Cardiac muscle cell (in vitro differentiated cells and primary cell): Measurements from ENCODE around the gene NRXN2. TPM values are rescaled to one million over a fixed set of nuclear protein-coding genes. Genes with fewer than 3 reads are reported as not detected.

ENCODE experiments used
- DNase-seq, 2 donors: peaks; one replicate each; pipeline versions ENCODE4 v3.0.0 to v3.0.0-alpha.2; 2010 to 2017; ENCODE audit warnings: low read depth in 1 of 2, low spot score in 1 of 2
- H3K27ac ChIP-seq: fragments of 200-600 bp; sonication (generic); 2 replicates; pipeline ENCODE4 v1.5.1; 2016
- H3K27me3 ChIP-seq: fragments of 200-600 bp; sonication (generic); 2 replicates; pipeline ENCODE4 v1.6.0; 2016; ENCODE audit warnings: control low read depth
- H3K36me3 ChIP-seq: fragments of 200-600 bp; sonication (generic); 2 replicates; pipeline ENCODE4 v1.5.1; 2016; ENCODE audit warnings: control low read depth
- H3K4me1 ChIP-seq: fragments of 200-600 bp; sonication (generic); 2 replicates; pipeline ENCODE4 v1.8.1; 2017; ENCODE audit warnings: low read depth, mild to moderate bottlenecking, mixed run types
- H3K4me3 ChIP-seq: fragments of 200-600 bp; sonication (generic); 2 replicates; pipeline ENCODE4 v1.5.1; 2016; ENCODE audit warnings: mild to moderate bottlenecking
- H3K9me3 ChIP-seq: fragments of 200-600 bp; sonication (generic); 2 replicates; pipeline ENCODE4 v1.5.1; 2017; ENCODE audit warnings: low read depth, mild to moderate bottlenecking, control low read depth
- polyA plus RNA-seq: library from polyadenylated mRNA; unstranded; fragments of >200 nt; fragmentation: Nextera tagmentation; extraction: Ambion mirVana; gene quantifications from 2 replicates; pipeline ENCODE4 v1.2.1, GENCODE V29; 2016
- total RNA-seq: library from RNA; depleted of rRNA; stranded (reverse); fragments of >200 nt; gene quantifications from 2 replicates; pipeline ENCODE4 v1.2.3, GENCODE V29; 2016
- TF ChIP-seq, protein P1 (sequence below): IDR thresholded peaks from 2 replicates; pipeline ENCODE4 v1.5.1; 2012; ENCODE audit warnings: low read depth, mild to moderate bottlenecking, low read length

NRXN2 gene
- total and polyA plus RNA-seq, 2 experiments from 2014 or later = 1.2 to 1.3 TPM

DNA sequence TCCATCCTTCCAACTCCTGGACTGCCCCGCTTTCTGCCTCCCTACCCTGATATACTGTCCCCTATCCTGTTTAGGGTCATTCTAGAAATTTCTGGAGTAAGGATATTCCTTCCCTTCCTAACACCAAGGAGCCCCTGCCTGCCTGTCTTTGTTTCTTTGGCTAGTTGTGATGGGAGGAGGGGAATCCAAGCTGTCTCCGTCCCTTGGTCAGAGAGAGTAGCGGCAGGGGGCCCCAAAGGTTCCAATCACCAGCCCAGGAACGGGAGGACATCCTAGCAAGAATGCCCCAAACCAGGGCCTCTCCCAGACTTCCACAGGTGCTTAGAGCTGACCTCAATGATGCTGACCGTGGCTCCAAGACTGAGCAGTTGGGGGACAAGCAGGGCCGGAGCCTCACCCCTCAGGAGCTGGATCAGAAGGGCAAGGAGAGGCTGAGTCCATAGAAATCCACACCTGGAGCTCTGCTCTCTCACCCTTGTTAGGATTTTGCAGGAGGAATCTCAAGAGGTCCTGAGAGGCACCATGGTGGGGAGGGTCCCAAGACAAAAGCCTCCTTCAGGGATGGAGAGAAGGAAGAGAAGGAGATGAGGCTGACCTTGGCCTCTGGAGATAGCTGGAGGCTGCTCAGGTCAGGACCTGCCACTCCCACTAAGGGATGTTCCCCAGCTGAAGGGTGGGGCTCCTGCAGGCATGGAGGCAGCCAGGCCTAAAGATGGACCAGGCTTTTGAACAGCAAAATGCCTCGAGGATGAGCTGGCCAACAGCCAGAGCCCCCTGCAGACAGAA lies 118.3 kb downstream of the NRXN2 start:
- H3K9me3 ChIP-seq = no peaks in the 10 kb centered on the region
- no peaks in the 10 kb centered on the region for H3K27me3 ChIP-seq
- no peak overlapping the region for H3K4me3 ChIP-seq
- no peaks in the 10 kb centered on the region for H3K36me3 ChIP-seq
- TF ChIP-seq, protein P1, sequence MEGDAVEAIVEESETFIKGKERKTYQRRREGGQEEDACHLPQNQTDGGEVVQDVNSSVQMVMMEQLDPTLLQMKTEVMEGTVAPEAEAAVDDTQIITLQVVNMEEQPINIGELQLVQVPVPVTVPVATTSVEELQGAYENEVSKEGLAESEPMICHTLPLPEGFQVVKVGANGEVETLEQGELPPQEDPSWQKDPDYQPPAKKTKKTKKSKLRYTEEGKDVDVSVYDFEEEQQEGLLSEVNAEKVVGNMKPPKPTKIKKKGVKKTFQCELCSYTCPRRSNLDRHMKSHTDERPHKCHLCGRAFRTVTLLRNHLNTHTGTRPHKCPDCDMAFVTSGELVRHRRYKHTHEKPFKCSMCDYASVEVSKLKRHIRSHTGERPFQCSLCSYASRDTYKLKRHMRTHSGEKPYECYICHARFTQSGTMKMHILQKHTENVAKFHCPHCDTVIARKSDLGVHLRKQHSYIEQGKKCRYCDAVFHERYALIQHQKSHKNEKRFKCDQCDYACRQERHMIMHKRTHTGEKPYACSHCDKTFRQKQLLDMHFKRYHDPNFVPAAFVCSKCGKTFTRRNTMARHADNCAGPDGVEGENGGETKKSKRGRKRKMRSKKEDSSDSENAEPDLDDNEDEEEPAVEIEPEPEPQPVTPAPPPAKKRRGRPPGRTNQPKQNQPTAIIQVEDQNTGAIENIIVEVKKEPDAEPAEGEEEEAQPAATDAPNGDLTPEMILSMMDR = no peak
- no peaks in the 10 kb centered on the region for H3K4me1 ChIP-seq
- no peak for DNase-seq
- no peak overlapping the region for H3K27ac ChIP-seq

DNA sequence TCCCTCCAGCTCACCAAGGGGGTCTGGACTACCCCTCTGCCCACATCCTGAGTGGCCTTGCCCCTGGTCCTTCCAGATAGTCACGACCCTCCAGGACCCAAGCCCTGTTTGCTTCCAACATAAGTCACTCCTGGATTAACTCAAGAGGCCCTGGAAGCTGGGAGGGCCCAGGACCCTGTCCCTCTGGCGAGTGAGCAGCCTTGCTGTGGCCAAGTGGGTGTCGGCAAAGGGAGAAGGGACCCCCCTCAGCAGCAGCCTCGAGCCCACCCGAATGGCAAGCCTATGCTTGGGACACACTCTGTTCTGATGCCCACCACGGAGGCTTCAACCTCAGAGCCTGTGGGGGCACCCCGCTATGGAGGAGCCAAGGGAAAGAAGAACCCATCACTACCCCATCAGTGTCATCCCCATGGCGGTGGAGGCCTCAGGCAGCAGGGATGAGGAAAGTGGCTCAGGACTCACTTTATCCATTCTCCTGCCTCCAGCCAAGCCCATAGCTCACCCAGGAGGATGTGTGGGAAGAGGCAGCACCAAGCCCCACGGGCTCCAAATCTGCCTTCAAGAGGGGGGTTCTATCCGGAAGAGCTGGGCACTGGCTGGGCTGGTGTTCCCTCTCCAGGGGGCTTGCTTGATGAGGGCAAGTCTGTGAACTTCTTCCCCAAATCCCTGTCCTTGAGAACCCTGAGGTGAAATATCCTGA lies 119.4 kb downstream of the NRXN2 start:
- Histone ChIP-seq H3K9me3 (no peaks in the 10 kb centered on the region), H3K27ac (no peak overlapping the region), H3K4me1 (no peaks in the 10 kb centered on the region), H3K36me3 (no peaks in the 10 kb centered on the region), H3K4me3 (no peak overlapping the region), H3K27me3 (no peaks in the 10 kb centered on the region)
- TF ChIP-seq, protein P1 = no peak
- no peak for DNase-seq

DNA sequence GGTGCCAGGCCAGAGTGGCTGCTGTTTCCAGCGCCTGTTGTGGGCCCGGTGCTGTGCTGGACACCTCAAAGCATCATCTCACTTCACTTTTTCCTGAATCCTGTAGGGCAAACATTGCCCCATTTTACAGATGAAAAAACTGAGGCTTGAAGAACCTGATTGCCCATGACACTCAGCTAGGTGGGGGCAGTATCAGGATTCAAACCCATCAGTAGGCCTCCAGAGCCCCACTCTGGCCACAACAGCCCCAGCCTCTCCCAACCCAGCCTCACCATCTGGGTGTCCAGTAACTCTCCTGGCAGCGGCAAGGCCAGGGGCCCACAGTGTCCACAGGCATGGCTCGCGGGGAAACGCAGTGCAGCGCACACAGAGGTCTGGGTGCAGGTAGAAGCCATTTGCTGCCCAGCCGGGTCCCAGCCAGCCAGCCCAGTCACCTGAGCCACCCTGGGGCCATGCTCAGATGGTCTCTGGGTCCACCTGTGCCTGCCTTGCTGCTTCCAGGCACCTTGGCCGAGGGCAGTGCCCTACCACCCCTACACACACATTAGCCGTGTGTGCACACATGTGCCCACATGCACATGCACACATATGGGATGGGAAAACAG lies 120.4 kb downstream of the NRXN2 start:
- TF ChIP-seq, protein P1 = no peak
- H3K36me3 ChIP-seq = no peaks in the 10 kb centered on the region
- DNase-seq = no peak

GRCh38 chr11:64601605-64602465 lies 121.2 kb downstream of the NRXN2 start:
- TF ChIP-seq, protein P1 = no peak
- DNase-seq = no peak
- H3K27me3 ChIP-seq = no peaks in the 10 kb centered on the region
- no peaks in the 10 kb centered on the region for H3K36me3 ChIP-seq
- H3K9me3 ChIP-seq = no peaks in the 10 kb centered on the region
- no peak overlapping the region for H3K27ac ChIP-seq
- H3K4me3 ChIP-seq = no peak overlapping the region
- H3K4me1 ChIP-seq = no peaks in the 10 kb centered on the region

More for the DNA sequence above, 120.4 kb downstream of the NRXN2 start:
- H3K4me1 ChIP-seq = no peaks in the 10 kb centered on the region
- no peaks in the 10 kb centered on the region for H3K27me3 ChIP-seq
- H3K9me3 ChIP-seq = no peaks in the 10 kb centered on the region
- H3K4me3 ChIP-seq = no peak overlapping the region
- H3K27ac ChIP-seq = no peak overlapping the region
